H1 (cell line): ENCODE results near the gene CXCL17. TPM values are rescaled to one million over a fixed set of nuclear protein-coding genes. Genes with fewer than 3 reads are reported as not detected.

Experiments used
- CTCF ChIA-PET: fragments of 300-600 bp; sonication (Branson Sonifier 250); formaldehyde crosslinking; loops from one replicate; lab custom pipeline; 2021; ENCODE audit not compliant: partially characterized antibody; lab: Charles Lee
- POLR2A ChIA-PET: fragments of 300-600 bp; sonication (Branson Sonifier 250); formaldehyde crosslinking; loops from one replicate; lab custom pipeline; 2021; ENCODE audit warnings: inconsistent platforms; ENCODE audit not compliant: partially characterized antibody; lab: Charles Lee
- DNase-seq, 2 experiments: peaks; one replicate each; pipeline versions ENCODE4 v3.0.0 to v3.0.0-alpha.2; 2010 to 2022; ENCODE audit warnings: low spot score in 2 of 2, low read depth in 1 of 2, mixed read lengths in 1 of 2
- FAIRE-seq: peaks from 2 replicates; lab custom pipeline; 2011; peaks lifted over from hg19 to GRCh38; lab: Jason Lieb, UNC
- H2AFZ ChIP-seq: 2 replicates; pipeline ENCODE4 v1.8.1; 2012; ENCODE audit warnings: low read length, inconsistent platforms
- H2AK5ac ChIP-seq: 2 replicates; pipeline ENCODE4 v1.6.1; 2013; ENCODE audit warnings: low read depth, low read length
- H2BK120ac ChIP-seq: replicated peaks from 2 replicates; pipeline ENCODE3; 2013; ENCODE audit warnings: low read depth, low read length, inconsistent platforms
- H2BK12ac ChIP-seq: 2 replicates; pipeline ENCODE4 v1.6.1; 2013; ENCODE audit warnings: low read depth, low read length
- H2BK15ac ChIP-seq: 2 replicates; pipeline ENCODE4 v1.6.1; 2013; ENCODE audit warnings: low read length
- H2BK20ac ChIP-seq: 2 replicates; pipeline ENCODE4 v1.6.1; 2013; ENCODE audit warnings: low read length
- H2BK5ac ChIP-seq: 2 replicates; pipeline ENCODE4 v1.6.1; 2013; ENCODE audit warnings: low read depth, low read length
- H3K14ac ChIP-seq: 2 replicates; pipeline ENCODE4 v1.6.1; 2013; ENCODE audit warnings: inconsistent platforms; ENCODE audit not compliant: insufficient read length
- H3K18ac ChIP-seq: 2 replicates; pipeline ENCODE4 v1.6.1; 2013; ENCODE audit warnings: low read length; ENCODE audit errors: extremely low read depth
- H3K23ac ChIP-seq: 2 replicates; pipeline ENCODE4 v1.6.1; 2013; ENCODE audit warnings: inconsistent platforms; ENCODE audit not compliant: insufficient read length
- H3K23me2 ChIP-seq: 2 replicates; pipeline ENCODE4 v1.6.1; 2013; ENCODE audit warnings: low read depth, low read length
- H3K27ac ChIP-seq: 2 replicates; pipeline ENCODE4 v1.6.1; 2011; ENCODE audit warnings: low read depth, low read length, inconsistent platforms
- H3K27me3 ChIP-seq, 4 experiments: replicated peaks in 1 of 4; 1 replicate in 1 of 4; 2 replicates in 3 of 4; pipeline versions ENCODE4 v1.6.1 to v1.8.1; 2011 to 2013; ENCODE audit warnings: low read length in 3 of 4, mild to moderate bottlenecking in 3 of 4, inconsistent platforms in 2 of 4, mixed read lengths in 2 of 4, moderate library complexity in 1 of 4; ENCODE audit not compliant: control insufficient read depth in 3 of 4, insufficient read depth in 3 of 4; ENCODE audit errors: extremely low read depth in 1 of 4
- H3K36me3 ChIP-seq, 4 experiments: 2 replicates each; pipeline versions ENCODE4 v1.6.1 to v1.8.1; 2011 to 2013; ENCODE audit warnings: mild to moderate bottlenecking in 4 of 4, low read length in 3 of 4, moderate library complexity in 2 of 4, control low read depth in 1 of 4, inconsistent platforms in 1 of 4; ENCODE audit not compliant: insufficient read depth in 4 of 4, control insufficient read depth in 2 of 4
- H3K4ac ChIP-seq: replicated peaks from 2 replicates; pipeline ENCODE3; 2013; ENCODE audit warnings: low read length, low read depth, mixed read lengths, inconsistent platforms; ENCODE audit not compliant: insufficient read length
- H3K4me1 ChIP-seq, 4 experiments: replicated peaks in 1 of 4; 1 replicate in 1 of 4; 2 replicates in 3 of 4; pipeline versions ENCODE4 v1.6.1 to v1.8.1; 2011 to 2013; ENCODE audit warnings: low read length in 3 of 4, inconsistent platforms in 2 of 4, mixed read lengths in 1 of 4; ENCODE audit not compliant: insufficient read depth in 4 of 4, control insufficient read depth in 3 of 4
- H3K4me2 ChIP-seq, 2 experiments: 2 replicates each; pipeline versions ENCODE4 v1.6.1 to v1.8.1; 2011 to 2013; ENCODE audit warnings: low read depth in 2 of 2, low read length in 2 of 2, control low read depth in 1 of 2, inconsistent platforms in 1 of 2, mild to moderate bottlenecking in 1 of 2; ENCODE audit not compliant: insufficient read depth in 1 of 2
- H3K4me3 ChIP-seq, 4 experiments: fragments of 200-600, 300-600 bp in 1 of 4; sonication (generic), shearing (Covaris generic), sonication (Bioruptor Twin) in 1 of 4; 2 replicates each; pipeline versions ENCODE4 v1.5.1 to v1.8.1; 2011 to 2016; ENCODE audit warnings: low read length in 4 of 4, low read depth in 3 of 4, control low read depth in 2 of 4, inconsistent platforms in 2 of 4, mild to moderate bottlenecking in 2 of 4, mixed read lengths in 1 of 4, moderate library complexity in 1 of 4; ENCODE audit not compliant: insufficient read depth in 2 of 4; ENCODE audit errors: extremely low read depth in 1 of 4
- H3K56ac ChIP-seq: replicated peaks from 2 replicates; pipeline ENCODE3; 2013; ENCODE audit warnings: low read depth, mild to moderate bottlenecking, mixed read lengths, low read length, inconsistent platforms; ENCODE audit not compliant: insufficient read length
- H3K79me1 ChIP-seq: 2 replicates; pipeline ENCODE4 v1.6.1; 2013; ENCODE audit warnings: low read depth, low read length, control low read depth
- H3K79me2 ChIP-seq, 2 experiments: 2 replicates each; pipeline versions ENCODE4 v1.6.1 to v1.8.1; 2012 to 2013; ENCODE audit warnings: low read length in 2 of 2, mild to moderate bottlenecking in 2 of 2, inconsistent platforms in 1 of 2; ENCODE audit not compliant: insufficient read depth in 2 of 2, control insufficient read depth in 1 of 2
- H3K9ac ChIP-seq, 4 experiments: replicated peaks in 1 of 4; 1 replicate in 1 of 4; 2 replicates in 3 of 4; pipeline versions ENCODE4 v1.6.1 to v1.8.1; 2011 to 2013; ENCODE audit warnings: low read depth in 3 of 4, low read length in 3 of 4, control low read depth in 2 of 4, mild to moderate bottlenecking in 2 of 4, moderate library complexity in 2 of 4, inconsistent platforms in 1 of 4; ENCODE audit errors: extremely low read depth in 1 of 4
- H3K9me3 ChIP-seq, 2 experiments: 2 replicates each; pipeline versions ENCODE4 v1.6.1 to v1.8.1; 2012 to 2013; ENCODE audit warnings: mild to moderate bottlenecking in 2 of 2, moderate library complexity in 2 of 2, control low read depth in 1 of 2, inconsistent platforms in 1 of 2, low read depth in 1 of 2, low read length in 1 of 2, mixed read lengths in 1 of 2; ENCODE audit not compliant: insufficient read depth in 2 of 2
- H4K20me1 ChIP-seq, 2 experiments: replicated peaks in 1 of 2; 2 replicates each; pipeline versions ENCODE3 to v1.8.1; 2011 to 2013; ENCODE audit warnings: inconsistent platforms in 2 of 2, low read length in 2 of 2, mild to moderate bottlenecking in 1 of 2; ENCODE audit not compliant: insufficient read depth in 2 of 2, control insufficient read depth in 1 of 2
- H4K5ac ChIP-seq: 2 replicates; pipeline ENCODE4 v1.6.1; 2013; ENCODE audit warnings: low read length, low read depth, mixed read lengths, inconsistent platforms; ENCODE audit not compliant: insufficient read length
- H4K8ac ChIP-seq: 2 replicates; pipeline ENCODE4 v1.8.0; 2013; ENCODE audit warnings: mild to moderate bottlenecking, moderate library complexity, low read length, inconsistent platforms; ENCODE audit not compliant: insufficient read depth; ENCODE audit errors: extremely low read depth
- H4K91ac ChIP-seq: replicated peaks from 2 replicates; pipeline ENCODE3; 2013; ENCODE audit warnings: low read length, mixed read lengths, inconsistent platforms; ENCODE audit not compliant: insufficient read length
- BCL11A ChIP-seq, 2 experiments: IDR thresholded peaks; one replicate each; pipeline ENCODE4 v1.6.1; 2011; ENCODE audit warnings: low read depth in 2 of 2, low read length in 2 of 2, mild to moderate bottlenecking in 2 of 2
- CEBPB ChIP-seq: IDR thresholded peaks from 2 replicates; pipeline ENCODE4 v1.6.1; 2012; ENCODE audit warnings: low read depth, low read length
- EP300 ChIP-seq, 2 experiments: IDR thresholded peaks; 1 replicate in 1 of 2; 2 replicates in 1 of 2; pipeline ENCODE4 v1.6.1; 2011 to 2012; ENCODE audit warnings: low read depth in 2 of 2, low read length in 2 of 2, mild to moderate bottlenecking in 2 of 2, borderline replicate concordance in 1 of 2, inconsistent platforms in 1 of 2, moderate library complexity in 1 of 2
- EZH2 ChIP-seq: fragments of 200-600 bp; sonication (generic); IDR thresholded peaks from 2 replicates; pipeline ENCODE4 v1.7.1; 2012; ENCODE audit warnings: low read depth, mild to moderate bottlenecking, moderate library complexity, low read length, inconsistent platforms; ENCODE audit not compliant: severe bottlenecking
- JUND ChIP-seq: IDR thresholded peaks from 2 replicates; pipeline ENCODE4 v1.6.1; 2011; ENCODE audit warnings: mild to moderate bottlenecking, improper control_type of control experiment, low read length
- NRF1 ChIP-seq: IDR thresholded peaks from 2 replicates; pipeline ENCODE4 v1.6.1; 2011; ENCODE audit warnings: mild to moderate bottlenecking, low read depth, low read length, improper control_type of control experiment
- POLR2A ChIP-seq, 2 experiments: IDR thresholded peaks; 1 replicate in 1 of 2; 2 replicates in 1 of 2; pipeline ENCODE4 v1.6.1; 2011; ENCODE audit warnings: low read depth in 2 of 2, low read length in 2 of 2, mild to moderate bottlenecking in 2 of 2; ENCODE audit errors: control extremely low read depth in 1 of 2
- POLR2AphosphoS5 ChIP-seq: IDR thresholded peaks from 2 replicates; pipeline ENCODE4 v1.6.1; 2011; ENCODE audit warnings: low read depth, low read length
- RAD21 ChIP-seq, 2 experiments: IDR thresholded peaks in 1 of 2; conservative IDR thresholded peaks in 1 of 2; 2 replicates each; pipeline ENCODE4 v1.6.1; 2011; ENCODE audit warnings: low read depth in 2 of 2, low read length in 2 of 2, improper control_type of control experiment in 1 of 2, inconsistent platforms in 1 of 2, mild to moderate bottlenecking in 1 of 2, moderate library complexity in 1 of 2
- RBBP5 ChIP-seq: IDR thresholded peaks from 2 replicates; pipeline ENCODE4 v1.7.1; 2012; ENCODE audit warnings: low read depth, mild to moderate bottlenecking, inconsistent platforms, low read length, moderate library complexity, borderline replicate concordance
- RNF2 ChIP-seq: fragments of 200-900, 300-1000 bp; sonication (generic); IDR thresholded peaks from 2 replicates; pipeline ENCODE4 v1.7.1; 2016; ENCODE audit warnings: borderline replicate concordance, low read depth, mild to moderate bottlenecking, antibody characterized with exemption, low read length; ENCODE audit not compliant: poor library complexity, severe bottlenecking; ENCODE audit errors: missing control alignments
- SIRT6 ChIP-seq: IDR thresholded peaks from one replicate; pipeline ENCODE4 v1.7.1; 2012; ENCODE audit warnings: low read length, inconsistent platforms
- TEAD4 ChIP-seq: IDR thresholded peaks from 2 replicates; pipeline ENCODE4 v1.6.1; 2012; ENCODE audit warnings: low read depth, low read length, inconsistent platforms, mixed read lengths
- ZNF274 ChIP-seq: IDR thresholded peaks from 2 replicates; pipeline ENCODE4 v1.7.0; 2012; ENCODE audit warnings: low read length, borderline replicate concordance; ENCODE audit errors: extremely low read depth
- WGBS, 2 experiments: shearing (Covaris generic) in 1 of 2; methylation state at CpG; one replicate each; pipeline versions ENCODE4 v1.1.6 to v1.1.7; 2013 to 2015; ENCODE audit warnings: low lambda C conversion rate in 2 of 2, mixed read lengths in 2 of 2, inconsistent platforms in 1 of 2, low coverage in 1 of 2, missing lambda C conversion rate in 1 of 2; ENCODE audit not compliant: insufficient replicate concordance in 2 of 2, insufficient coverage in 1 of 2, insufficient read length in 1 of 2; ENCODE audit errors: extremely low coverage in 1 of 2, missing lambda C conversion rate in 1 of 2; 5-methylcytosine and 5-hydroxymethylcytosine counted together
- polyA plus RNA-seq, 7 experiments: library from polyadenylated mRNA; depleted of rRNA in 3 of 7; stranded (reverse) in 5 of 7; unstranded in 2 of 7; fragments of >200 nt in 5 of 7; fragments of 200-250 nt in 2 of 7; gene quantifications; 1 replicate in 5 of 7; 2 replicates in 1 of 7; 4 replicates in 1 of 7; pipeline versions ENCODE4 v1.2.1 to v1.2.3, GENCODE V29; 2011 to 2013; ENCODE audit warnings: missing spikeins in 2 of 7, mixed read lengths in 2 of 7
- total RNA-seq: library from RNA; stranded (reverse); fragmentation: NEBNext Ultra II Directional; extraction: Animal tissue kit (Norgen Biotek cat#: 25700); gene quantifications from 2 replicates; pipeline ENCODE4 v1.2.1, GENCODE V29; 2021

CXCL17 gene
- total and polyA plus RNA-seq, 2 of the 8 experiments (the other 6 are each of a cell fraction or from before 2014, with no cell fraction given) = not detected

- no peaks in the 10 kb centered on the region for H3K9me3 ChIP-seq
- H3K36me3 ChIP-seq = peaks cover 0 to 7% (median 0%) of the 10 kb centered on the region in 4 experiments; a peak in 2 of 8 replicates
- H3K27me3 ChIP-seq = no peaks in the 10 kb centered on the region; a peak in 1 of 7 replicates
- H2BK20ac ChIP-seq = no peak overlapping the region
- no peak overlapping the region for H3K4me3 ChIP-seq
- no peaks in the 10 kb centered on the region for H4K20me1 ChIP-seq
- no peak overlapping the region for H2BK120ac ChIP-seq
- no peak overlapping the region for H4K8ac ChIP-seq
- H3K56ac ChIP-seq = no peak overlapping the region
- no peaks in the 10 kb centered on the region for H3K23me2 ChIP-seq
- no peaks in the 10 kb centered on the region for H3K79me1 ChIP-seq
- H3K27ac ChIP-seq = no peak overlapping the region
- no peak overlapping the region for H3K18ac ChIP-seq
- no peak overlapping the region for H3K23ac ChIP-seq
- POLR2A ChIA-PET = interaction anchor here (1.2 to 6.1 kb wide), 5 partner anchors 9 to 43 kb away, joined by 3 to 43 read pairs (median 3); no protein-coding TSS in a partner anchor
- no peak overlapping the region for H2AFZ ChIP-seq
- 0 out of 2 replicates have a peak overlapping the region, but pooled peaks have one; percentile 46 for H2BK15ac ChIP-seq
- FAIRE-seq (no peak), DNase-seq (no peak)
- WGBS, 2 experiments = 89% methylated on average over 6 of the region's 6 CpGs; no CpG with 5 or more reads in 1 of the 2 experiments
- no peak overlapping the region for H4K91ac ChIP-seq
- no peak overlapping the region for H3K4me2 ChIP-seq
- no peaks in the 10 kb centered on the region for H3K79me2 ChIP-seq
- H3K4ac ChIP-seq = no peak overlapping the region
- H2BK5ac ChIP-seq = no peak overlapping the region
- H2BK12ac ChIP-seq = no peak overlapping the region
- no peak overlapping the region for H3K14ac ChIP-seq
- peak overlapping the region; percentile 48; the same call in 1 of the 2 replicates for H2AK5ac ChIP-seq
- TF ChIP-seq NRF1 (no peak), RNF2 (no peak), RAD21 (IDR thresholded peaks at IDR 0.05 in 1 of 2, conservative IDR thresholded peaks at IDR 0.05 in 1 of 2; ENCODE audit: low read depth in 2 of 2, low read length in 2 of 2) (no peak), ZNF274 (no peak), TEAD4 (no peak), POLR2A (IDR thresholded peaks at IDR 0.05; ENCODE audit: control extremely low read depth in 1 of 2, low read depth in 2 of 2, low read length in 2 of 2) (no peak), RBBP5 (no peak), EZH2 (no peak), BCL11A (IDR thresholded peaks at IDR 0.05; ENCODE audit: low read depth in 2 of 2, low read length in 2 of 2) (no peak), SIRT6 (no peak), EP300 (IDR thresholded peaks at IDR 0.05; ENCODE audit: borderline replicate concordance in 1 of 2, low read depth in 2 of 2, low read length in 2 of 2) (no peak), JUND (no peak), CEBPB (no peak), POLR2AphosphoS5 (no peak)
- no peak overlapping the region for H4K5ac ChIP-seq
- H3K4me1 ChIP-seq = peaks cover 0 to 3% (median 1%) of the 10 kb centered on the region in 4 experiments; a peak in 3 of 7 replicates
- no peak overlapping the region for H3K9ac ChIP-seq
- CTCF ChIA-PET = interaction anchor here (0.6 to 2.8 kb wide), 13 partner anchors 9 to 258 kb away, joined by 3 to 19 read pairs (median 4); no protein-coding TSS in a partner anchor
Observed at GRCh38 chr19:42380155-42380554, 62.6 kb downstream of the CXCL17 start.
